GM18498 (cell line): ENCODE results near the gene AFP.

Experiments used
- ATAC-seq: cut with Tn5 transposase; IDR thresholded peaks from one replicate; pipeline ENCODE4 v1.9.1; 2021; ENCODE audit warnings: mild to moderate bottlenecking, moderate library complexity; ENCODE audit not compliant: unreplicated experiment

Gene AFP

DNA sequence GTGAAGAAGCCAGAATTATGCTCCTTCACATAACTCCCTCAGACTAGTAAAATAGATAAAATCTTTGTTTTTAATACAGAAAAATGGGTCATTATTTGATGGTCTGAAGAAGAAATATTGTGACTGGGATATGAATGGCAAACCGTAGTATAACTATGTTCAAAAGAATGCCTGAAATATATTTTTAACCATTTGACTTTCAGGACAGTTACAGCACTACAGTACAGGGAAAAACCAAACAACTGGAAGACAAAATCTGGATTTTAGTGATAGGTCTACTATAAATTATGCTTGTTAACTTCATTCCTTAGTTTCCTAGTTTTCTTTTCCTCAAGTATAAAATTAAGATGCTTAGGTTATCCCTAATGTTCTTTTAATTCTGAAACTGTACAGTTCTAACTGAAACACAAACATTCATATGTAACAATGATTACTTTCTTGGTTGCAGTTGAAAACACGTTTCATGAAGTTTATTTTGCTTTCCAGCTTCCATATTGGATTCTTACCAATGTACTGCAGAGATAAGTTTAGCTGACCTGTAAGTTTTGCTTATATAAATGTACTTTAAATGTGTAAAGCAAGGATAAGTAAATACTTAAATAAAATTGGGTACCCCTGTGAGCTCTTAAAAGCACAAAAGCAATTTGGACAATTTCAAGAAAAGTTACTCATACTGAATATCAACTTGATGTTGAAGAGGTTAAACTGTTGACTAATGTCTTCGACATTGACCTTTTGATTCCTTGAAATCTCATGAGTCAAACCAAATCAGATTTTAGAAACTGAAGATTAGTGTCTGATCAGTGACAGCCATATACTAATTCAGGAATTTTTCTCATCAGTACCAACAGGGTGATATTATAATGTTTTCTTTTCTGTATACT, 895 bp downstream of the AFP start:
- no peak for ATAC-seq

- ATAC-seq = no peak
Measured at GRCh38 chr4:73437558-73437956, 1.5 kb downstream of the AFP start.

DNA sequence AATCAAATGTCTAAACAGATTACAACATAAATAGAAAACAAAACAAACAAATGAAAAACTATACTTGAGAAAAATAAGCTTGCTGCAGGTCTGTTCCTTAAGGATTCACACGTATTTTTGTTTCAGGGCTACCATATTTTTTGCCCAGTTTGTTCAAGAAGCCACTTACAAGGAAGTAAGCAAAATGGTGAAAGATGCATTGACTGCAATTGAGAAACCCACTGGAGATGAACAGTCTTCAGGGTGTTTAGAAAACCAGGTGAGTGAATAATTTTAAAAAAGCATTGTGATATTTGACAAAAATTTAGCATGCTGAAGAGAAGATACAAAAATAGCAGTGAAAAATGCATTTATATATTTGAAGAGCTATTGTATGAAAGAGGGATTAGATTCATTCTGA, 2.0 kb downstream of the AFP start:
- ATAC-seq = no peak

DNA sequence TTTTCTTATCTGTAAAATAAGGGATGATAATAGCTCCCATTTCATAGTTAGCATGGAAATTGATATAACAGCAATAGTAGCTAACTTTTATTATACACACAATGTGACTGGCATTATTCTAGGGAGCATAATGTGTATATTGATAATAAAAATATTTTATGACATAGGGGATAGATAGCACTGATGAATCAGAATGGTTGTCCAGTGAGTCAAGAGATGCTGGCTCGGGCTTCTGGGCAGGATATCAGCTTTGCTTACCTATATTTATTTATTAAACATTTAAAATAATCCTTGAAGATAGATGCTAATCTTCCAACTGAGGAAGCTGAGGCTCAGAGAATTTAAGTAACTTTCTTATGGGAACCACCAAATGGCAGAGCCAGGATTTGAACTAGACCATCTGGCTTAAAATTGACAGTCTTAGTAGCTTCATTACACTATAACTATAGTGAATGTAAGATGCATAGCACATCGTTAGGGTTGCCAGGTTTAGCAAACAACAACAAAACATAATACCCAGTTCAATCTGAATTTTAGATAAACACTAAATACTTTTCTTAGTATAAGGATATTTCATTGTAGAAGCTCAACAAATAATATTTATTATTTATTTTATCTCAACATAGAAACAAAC, 2.7 kb downstream of the AFP start:
- no peak for ATAC-seq

DNA sequence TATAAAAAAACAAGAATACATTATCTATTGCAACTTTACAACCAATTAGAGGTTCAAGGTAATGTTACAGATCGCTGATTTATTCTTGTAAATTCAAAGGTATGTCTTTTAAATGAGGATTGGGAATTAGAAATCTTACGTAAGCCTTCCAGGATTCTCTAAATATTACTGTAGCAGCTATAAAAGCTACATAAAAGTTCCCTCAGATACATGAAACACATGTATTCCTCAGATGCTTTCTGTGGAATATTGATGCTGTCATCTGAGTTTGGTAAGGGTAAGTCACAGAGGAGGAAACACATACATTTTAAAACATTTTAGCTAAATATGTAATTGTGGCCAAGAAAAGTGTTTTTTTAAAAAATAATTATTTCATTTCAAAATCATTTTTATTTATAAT, 3.4 kb downstream of the AFP start:
- no peak for ATAC-seq

GRCh38 chr4:73439991-73440390, 4.0 kb downstream of the AFP start:
- no peak for ATAC-seq

DNA sequence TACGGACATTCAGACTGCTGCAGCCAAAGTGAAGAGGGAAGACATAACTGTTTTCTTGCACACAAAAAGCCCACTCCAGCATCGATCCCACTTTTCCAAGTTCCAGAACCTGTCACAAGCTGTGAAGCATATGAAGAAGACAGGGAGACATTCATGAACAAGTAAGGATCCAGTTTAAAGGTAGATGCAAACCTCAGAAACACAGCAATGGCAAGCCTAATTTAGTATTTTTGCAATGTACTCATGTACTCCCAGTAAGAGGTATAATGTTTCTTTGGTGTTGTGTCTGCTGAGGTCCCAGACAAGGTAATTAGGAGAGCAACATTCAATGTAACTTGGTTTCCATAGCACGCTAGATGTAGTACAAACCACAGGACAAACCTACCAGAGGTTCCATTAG, 4.6 kb downstream of the AFP start:
- ATAC-seq = no peak

GRCh38 chr4:73442275-73442674, 6.3 kb downstream of the AFP start:
- no peak for ATAC-seq

DNA sequence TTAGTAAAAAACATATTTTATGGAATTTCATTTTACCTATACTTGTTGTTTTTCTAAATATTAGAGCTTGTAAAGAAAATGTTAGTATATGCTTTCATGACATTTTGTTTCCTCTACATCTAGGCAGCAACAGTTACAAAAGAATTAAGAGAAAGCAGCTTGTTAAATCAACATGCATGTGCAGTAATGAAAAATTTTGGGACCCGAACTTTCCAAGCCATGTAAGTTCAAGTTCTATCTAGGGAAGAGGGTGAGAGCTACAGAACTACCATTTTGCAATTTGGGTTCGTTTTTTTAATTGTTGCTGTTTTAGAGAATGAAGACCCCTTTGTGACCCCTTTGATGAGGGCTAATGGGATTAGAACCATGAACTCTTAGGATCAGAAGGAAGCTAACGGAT, 7.2 kb downstream of the AFP start:
- no peak for ATAC-seq

DNA sequence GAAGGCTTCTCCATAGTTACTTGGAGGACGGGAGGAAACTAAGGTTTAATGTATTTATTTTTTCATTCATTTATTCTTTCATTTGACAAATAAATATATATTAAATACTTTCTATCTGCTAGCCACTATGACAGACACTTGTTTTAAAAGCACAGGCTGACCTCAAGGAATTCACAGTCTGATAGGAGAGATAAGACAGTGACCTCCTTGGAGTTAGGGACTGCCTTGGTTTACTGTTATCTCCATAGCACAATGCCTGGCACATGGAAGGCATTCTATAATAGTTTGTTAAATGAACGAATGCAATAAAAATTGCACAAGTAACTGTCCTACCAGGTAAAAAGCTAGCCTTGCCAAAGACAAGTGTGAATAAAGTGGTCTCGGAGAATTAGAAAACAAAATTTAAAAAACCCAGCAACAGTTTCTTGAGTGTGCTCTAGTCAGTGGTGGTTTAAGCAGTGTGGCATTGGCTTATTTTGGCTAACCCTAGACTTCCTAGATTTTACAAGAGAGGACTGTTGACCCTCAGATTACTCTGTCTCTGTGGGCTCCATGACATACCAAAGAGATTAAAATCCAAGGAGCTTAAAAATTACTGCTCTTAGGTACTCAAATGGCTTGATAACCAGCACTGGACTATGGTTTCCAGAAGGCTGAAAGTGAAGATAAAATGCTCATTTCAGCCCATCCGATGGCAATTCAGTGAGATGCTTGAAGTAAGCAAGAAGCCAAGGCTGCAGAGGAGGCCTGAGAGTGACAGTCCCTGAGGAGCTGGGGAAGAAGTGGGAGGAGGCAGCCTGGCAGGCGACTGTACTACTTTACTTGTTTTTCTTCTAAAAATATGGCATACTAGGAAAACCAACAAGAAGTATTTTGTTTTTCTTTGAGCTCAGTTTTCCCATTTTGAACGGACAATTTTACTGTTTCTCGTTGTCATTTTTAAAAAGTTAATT, 9.6 kb downstream of the AFP start:
- no peak for ATAC-seq

- ATAC-seq = peak; percentile 99
Measured at GRCh38 chr4:73446336-73446938, 10.4 kb downstream of the AFP start.

GRCh38 chr4:73447671-73448070, 11.7 kb downstream of the AFP start:
- no peak for ATAC-seq

DNA sequence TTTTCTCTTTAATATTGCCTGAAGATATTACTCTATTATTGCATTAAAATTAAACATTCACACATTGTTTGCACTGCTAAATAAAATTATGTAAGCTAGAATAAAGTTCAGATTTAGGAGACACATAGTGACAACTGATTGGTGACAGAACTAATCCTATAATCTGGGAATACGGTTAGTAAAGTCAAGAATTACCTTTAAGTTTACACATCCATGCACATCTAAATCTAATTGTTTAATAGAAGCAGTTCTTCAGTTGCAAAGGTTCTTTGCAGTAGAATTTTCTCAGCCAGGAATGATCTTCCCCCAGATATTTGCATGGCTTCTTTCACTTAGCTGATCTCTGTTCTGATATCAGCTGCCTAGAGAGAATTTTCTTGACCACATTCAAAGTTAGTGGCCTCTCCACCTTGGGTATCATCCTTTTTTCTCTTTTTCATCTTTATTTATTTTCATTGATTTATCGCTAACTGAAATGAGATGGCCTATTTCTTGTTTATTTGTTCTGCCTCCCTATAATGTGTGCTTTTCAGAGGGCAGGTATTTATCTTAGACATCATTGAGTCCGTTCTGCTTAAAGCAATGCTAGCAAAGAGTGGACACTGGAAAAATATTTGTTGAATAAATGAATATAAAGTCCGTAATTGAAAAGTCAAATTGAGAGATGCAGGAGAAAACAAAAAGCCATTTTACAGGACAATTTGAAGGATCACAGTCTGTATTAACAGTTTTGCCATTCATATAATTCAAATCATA, 12.6 kb downstream of the AFP start:
- ATAC-seq = no peak

GRCh38 chr4:73450398-73451004, 14.5 kb downstream of the AFP start:
- no peak for ATAC-seq

DNA sequence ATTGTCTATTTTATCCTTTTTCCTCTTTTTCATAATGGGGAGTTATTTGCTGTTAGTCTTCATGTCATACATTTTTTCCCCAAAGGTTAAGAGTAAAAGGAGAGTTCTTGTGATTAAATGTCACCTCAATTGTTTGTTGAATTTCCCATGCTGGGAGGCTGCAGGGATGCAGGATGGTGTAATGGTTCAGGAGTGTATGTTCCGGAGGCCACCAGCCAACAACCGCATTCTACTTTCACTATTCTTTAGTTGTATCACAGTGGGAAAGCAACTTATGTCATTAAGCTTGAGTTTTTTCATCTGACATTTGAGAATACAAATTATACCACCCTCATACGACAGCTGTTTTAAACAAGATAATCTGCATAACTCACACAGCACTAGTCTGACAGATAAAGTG, 15.4 kb downstream of the AFP start:
- ATAC-seq = no peak

GRCh38 chr4:73451981-73452747, 16.1 kb downstream of the AFP start:
- ATAC-seq = no peak

DNA sequence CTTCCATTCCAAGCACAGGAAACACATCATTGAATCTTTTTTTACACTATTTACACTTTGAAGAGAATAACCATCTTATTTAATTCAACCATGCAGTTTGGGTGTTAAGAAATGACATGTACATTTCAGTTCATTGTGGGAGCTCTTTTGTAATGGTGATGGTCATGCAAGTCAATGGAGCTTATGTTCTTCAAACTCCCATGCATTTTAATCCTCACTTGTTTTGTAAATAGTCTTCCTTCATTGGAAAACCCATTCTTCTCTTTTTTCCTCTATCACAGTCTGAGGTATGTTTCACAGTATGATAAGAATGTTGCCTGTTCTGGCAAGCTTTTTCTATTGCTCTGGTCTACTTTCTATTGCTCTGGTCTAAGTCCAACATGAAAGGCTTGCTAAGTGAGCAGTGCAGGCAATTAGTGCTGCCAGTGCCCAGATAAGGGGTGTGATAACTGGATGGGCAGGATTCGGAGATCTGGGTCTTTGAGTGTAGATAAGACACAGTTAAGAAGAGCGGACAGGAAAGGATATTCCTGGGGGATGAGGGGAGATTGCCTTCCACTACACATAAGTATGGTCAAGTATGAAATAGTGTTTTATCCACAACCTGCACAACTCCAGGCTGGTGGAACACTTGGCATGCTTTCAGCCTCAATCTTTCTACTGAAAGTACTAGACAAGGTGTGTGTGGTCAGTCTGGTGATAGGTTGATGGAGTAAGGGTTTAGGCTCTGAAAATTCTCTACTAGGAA, 17.1 kb downstream of the AFP start:
- ATAC-seq = no peak

DNA sequence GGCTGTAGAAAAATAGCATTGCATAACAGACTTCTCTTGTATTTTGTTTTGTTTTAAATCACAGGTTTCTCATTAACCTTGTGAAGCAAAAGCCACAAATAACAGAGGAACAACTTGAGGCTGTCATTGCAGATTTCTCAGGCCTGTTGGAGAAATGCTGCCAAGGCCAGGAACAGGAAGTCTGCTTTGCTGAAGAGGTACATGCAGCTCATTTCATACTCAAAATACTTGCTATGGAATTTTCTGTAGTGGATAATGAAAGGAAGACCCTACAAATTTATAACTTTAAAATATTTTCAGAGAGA, 17.6 kb downstream of the AFP start:
- ATAC-seq = no peak

GRCh38 chr4:73454920-73455319, 18.9 kb downstream of the AFP start:
- no peak for ATAC-seq
